Measurements from ENCODE around the gene GALNTL6. TPM values are rescaled to one million over a fixed set of nuclear protein-coding genes. Genes with fewer than 3 reads are reported as not detected.

The GALNTL6 gene
- total and polyA plus RNA-seq, 4 donors = 0.08 to 0.09 (median 0.09) TPM; not detected in 1

DNA sequence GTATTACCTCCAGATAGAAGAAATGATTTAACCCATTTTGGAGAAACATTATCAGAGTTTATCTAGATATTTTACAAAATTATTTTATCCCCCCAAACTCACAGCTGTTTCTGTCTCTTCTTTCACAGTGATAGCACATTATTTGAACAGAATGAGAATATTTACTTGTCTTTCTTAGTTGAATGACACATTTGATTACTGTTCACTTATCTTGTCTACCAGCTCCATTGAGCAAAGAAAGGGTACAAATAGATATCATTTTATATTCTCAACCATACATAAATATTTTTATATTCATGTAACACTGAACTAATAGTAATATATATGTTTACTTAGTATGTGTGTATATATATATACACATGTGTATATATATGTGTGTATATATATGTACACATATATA, 364.2 kb downstream of the GALNTL6 start:
- no peak for ATAC-seq (ENCODE audit: insufficient read depth, low FRiP score)
- no peak for DNase-seq
- H3K4me3 ChIP-seq = no peak overlapping the region
- no peak overlapping the region for H3K27ac ChIP-seq (ENCODE audit: low read depth in 1 of 2, low read length in 1 of 2)
- no peaks in the 10 kb centered on the region for H3K27me3 ChIP-seq (ENCODE audit: control insufficient read depth in 3 of 3, insufficient read depth in 3 of 3, low read length in 2 of 3)
- H3K9ac ChIP-seq (ENCODE audit: insufficient read depth in 1 of 2, low read length in 2 of 2) = no peak overlapping the region
- no peaks in the 10 kb centered on the region for H3K4me1 ChIP-seq (ENCODE audit: control insufficient read depth in 5 of 5, insufficient read depth in 5 of 5, low read length in 5 of 5)
- no peaks in the 10 kb centered on the region for H3K9me3 ChIP-seq (ENCODE audit: control insufficient read depth in 4 of 4, insufficient read depth in 3 of 4, low read length in 3 of 4)
- TF ChIP-seq, protein P1, sequence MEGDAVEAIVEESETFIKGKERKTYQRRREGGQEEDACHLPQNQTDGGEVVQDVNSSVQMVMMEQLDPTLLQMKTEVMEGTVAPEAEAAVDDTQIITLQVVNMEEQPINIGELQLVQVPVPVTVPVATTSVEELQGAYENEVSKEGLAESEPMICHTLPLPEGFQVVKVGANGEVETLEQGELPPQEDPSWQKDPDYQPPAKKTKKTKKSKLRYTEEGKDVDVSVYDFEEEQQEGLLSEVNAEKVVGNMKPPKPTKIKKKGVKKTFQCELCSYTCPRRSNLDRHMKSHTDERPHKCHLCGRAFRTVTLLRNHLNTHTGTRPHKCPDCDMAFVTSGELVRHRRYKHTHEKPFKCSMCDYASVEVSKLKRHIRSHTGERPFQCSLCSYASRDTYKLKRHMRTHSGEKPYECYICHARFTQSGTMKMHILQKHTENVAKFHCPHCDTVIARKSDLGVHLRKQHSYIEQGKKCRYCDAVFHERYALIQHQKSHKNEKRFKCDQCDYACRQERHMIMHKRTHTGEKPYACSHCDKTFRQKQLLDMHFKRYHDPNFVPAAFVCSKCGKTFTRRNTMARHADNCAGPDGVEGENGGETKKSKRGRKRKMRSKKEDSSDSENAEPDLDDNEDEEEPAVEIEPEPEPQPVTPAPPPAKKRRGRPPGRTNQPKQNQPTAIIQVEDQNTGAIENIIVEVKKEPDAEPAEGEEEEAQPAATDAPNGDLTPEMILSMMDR (IDR thresholded peaks at IDR 0.05; ENCODE audit: control extremely low read depth, extremely low read depth) = no peak
- H3K36me3 ChIP-seq (ENCODE audit: control insufficient read depth in 4 of 4, insufficient read depth in 4 of 4, low read length in 4 of 4) = no peaks in the 10 kb centered on the region

DNA sequence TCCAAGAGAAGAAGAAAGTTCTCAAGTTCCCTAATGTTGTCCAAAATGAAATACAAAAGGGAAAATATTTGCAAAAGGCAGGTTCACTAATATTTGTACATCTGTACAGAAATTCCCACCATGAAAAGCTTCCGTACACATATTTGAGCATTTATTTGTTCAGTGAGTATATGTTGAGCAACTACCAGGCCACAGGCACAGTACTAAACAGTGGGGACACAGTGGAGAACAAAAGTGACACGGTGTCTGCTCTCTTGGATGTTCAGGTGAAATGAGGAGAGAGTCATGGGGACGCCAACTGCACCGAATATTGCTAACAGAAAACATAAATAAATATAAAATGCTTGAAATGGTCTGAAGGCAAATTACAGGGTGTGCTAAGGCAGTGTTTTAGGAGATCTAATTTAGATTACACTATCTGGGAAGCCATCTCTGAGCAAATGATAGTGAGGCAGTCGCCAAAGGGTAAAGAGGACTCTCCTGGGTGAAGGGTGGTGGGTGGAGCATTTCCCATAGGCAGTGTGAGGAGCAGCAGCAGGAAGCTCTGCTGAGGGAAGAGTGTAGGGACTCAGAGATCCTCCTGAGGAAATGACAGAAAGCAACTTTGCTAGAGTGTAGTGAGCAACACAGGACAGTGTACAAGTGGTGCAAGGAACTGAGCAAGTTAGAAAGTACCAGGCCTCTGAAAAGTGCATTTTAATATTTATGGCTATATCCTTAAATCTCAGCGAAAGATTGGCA, 375.2 kb downstream of the GALNTL6 start:
- no peak overlapping the region for H3K27ac ChIP-seq (ENCODE audit: low read depth in 1 of 2, low read length in 1 of 2)
- H3K4me1 ChIP-seq (ENCODE audit: control insufficient read depth in 5 of 5, insufficient read depth in 5 of 5, low read length in 5 of 5) = no peaks in the 10 kb centered on the region
- H3K9me3 ChIP-seq (ENCODE audit: control insufficient read depth in 4 of 4, insufficient read depth in 3 of 4, low read length in 3 of 4) = no peaks in the 10 kb centered on the region
- no peak overlapping the region for H3K4me3 ChIP-seq
- DNase-seq (peak in 1 of 3 donors; percentile 6), ATAC-seq (ENCODE audit: insufficient read depth, low FRiP score) (no peak)
- WGBS, 2 donors = 71 to 78% methylated on average over 6 of the region's 6 CpGs
- TF ChIP-seq, protein P1 (IDR thresholded peaks at IDR 0.05; ENCODE audit: control extremely low read depth, extremely low read depth) = no peak
- H3K36me3 ChIP-seq (ENCODE audit: control insufficient read depth in 4 of 4, insufficient read depth in 4 of 4, low read length in 4 of 4) = no peaks in the 10 kb centered on the region
- H3K27me3 ChIP-seq (ENCODE audit: control insufficient read depth in 3 of 3, insufficient read depth in 3 of 3, low read length in 2 of 3) = no peaks in the 10 kb centered on the region
- no peak overlapping the region for H3K9ac ChIP-seq (ENCODE audit: insufficient read depth in 1 of 2, low read length in 2 of 2)

DNA sequence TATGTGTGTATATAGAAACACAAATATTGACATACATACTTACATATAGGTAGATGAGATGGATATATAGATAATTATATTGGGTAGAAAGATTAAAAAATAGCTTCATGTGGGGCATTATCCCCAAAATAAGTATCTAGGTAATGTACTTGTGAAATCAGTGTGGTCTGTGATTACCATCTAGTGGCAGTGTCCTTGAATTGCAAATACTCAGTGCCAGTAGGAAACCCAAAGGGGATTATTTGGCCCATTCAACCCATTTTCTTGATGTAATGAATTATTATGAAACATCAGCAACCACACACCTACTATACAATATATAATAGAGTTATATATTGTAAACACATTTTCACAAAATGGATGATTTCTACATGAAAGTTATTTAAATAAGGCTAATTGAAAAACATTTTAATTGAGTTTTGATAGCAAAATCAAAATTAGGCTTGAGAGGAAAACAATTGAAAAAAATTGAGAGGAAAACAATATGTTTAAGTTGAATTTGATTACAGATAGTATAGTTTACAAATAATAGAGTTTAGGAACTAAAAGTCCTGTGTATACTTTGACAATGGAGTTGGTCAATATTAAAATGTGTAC, 389.4 kb downstream of the GALNTL6 start:
- Histone ChIP-seq H3K27ac (ENCODE audit: low read depth in 1 of 2, low read length in 1 of 2) (no peak overlapping the region), H3K4me1 (ENCODE audit: control insufficient read depth in 5 of 5, insufficient read depth in 5 of 5, low read length in 5 of 5) (no peaks in the 10 kb centered on the region), H3K36me3 (ENCODE audit: control insufficient read depth in 4 of 4, insufficient read depth in 4 of 4, low read length in 4 of 4) (no peaks in the 10 kb centered on the region), H3K27me3 (ENCODE audit: control insufficient read depth in 3 of 3, insufficient read depth in 3 of 3, low read length in 2 of 3) (no peaks in the 10 kb centered on the region), H3K9me3 (ENCODE audit: control insufficient read depth in 4 of 4, insufficient read depth in 3 of 4, low read length in 3 of 4) (no peaks in the 10 kb centered on the region), H3K4me3 (no peak overlapping the region), H3K9ac (ENCODE audit: insufficient read depth in 1 of 2, low read length in 2 of 2) (no peak overlapping the region)
- TF ChIP-seq, protein P1 (IDR thresholded peaks at IDR 0.05; ENCODE audit: control extremely low read depth, extremely low read depth) = no peak
- DNase-seq = peak in 2 of 3 donors; percentile 1 to 31
- no peak for ATAC-seq (ENCODE audit: insufficient read depth, low FRiP score)
